IPS-15b (cell line): ENCODE measurements around the gene PDE11A.

ENCODE experiments used
- H3K27me3 ChIP-seq: one replicate; pipeline ENCODE4 v1.6.1; 2013; ENCODE audit warnings: low read length; ENCODE audit not compliant: control insufficient read depth, insufficient read depth
- H3K36me3 ChIP-seq: one replicate; pipeline ENCODE4 v1.6.1; 2013; ENCODE audit warnings: low read length; ENCODE audit not compliant: control insufficient read depth, insufficient read depth
- H3K4me1 ChIP-seq: one replicate; pipeline ENCODE4 v1.6.1; 2013; ENCODE audit warnings: mild to moderate bottlenecking, low read length; ENCODE audit not compliant: control insufficient read depth, insufficient read depth
- H3K4me3 ChIP-seq: one replicate; pipeline ENCODE4 v1.5.1; 2013; ENCODE audit warnings: low read depth, low read length
- H3K9ac ChIP-seq: one replicate; pipeline ENCODE4 v1.6.1; 2013; ENCODE audit warnings: low read depth, mild to moderate bottlenecking, low read length
- H3K9me3 ChIP-seq: one replicate; pipeline ENCODE4 v1.6.1; 2013; ENCODE audit warnings: mild to moderate bottlenecking, low read length; ENCODE audit not compliant: control insufficient read depth, insufficient read depth

Gene PDE11A

GRCh38 chr2:177908824-177909223 lies 163.8 kb downstream of the PDE11A start:
- no peaks in the 10 kb centered on the region for H3K4me1 ChIP-seq
- H3K9me3 ChIP-seq = no peaks in the 10 kb centered on the region
- no peaks in the 10 kb centered on the region for H3K36me3 ChIP-seq
- no peak overlapping the region for H3K4me3 ChIP-seq
- H3K9ac ChIP-seq = no peak overlapping the region
- H3K27me3 ChIP-seq = no peaks in the 10 kb centered on the region

GRCh38 chr2:177908182-177908581 lies 164.4 kb downstream of the PDE11A start:
- Histone ChIP-seq H3K9ac (no peak overlapping the region), H3K27me3 (no peaks in the 10 kb centered on the region), H3K4me1 (no peaks in the 10 kb centered on the region), H3K36me3 (no peaks in the 10 kb centered on the region), H3K9me3 (no peaks in the 10 kb centered on the region), H3K4me3 (no peak overlapping the region)

GRCh38 chr2:177906041-177906718 lies 166.4 kb downstream of the PDE11A start:
- H3K27me3 ChIP-seq = no peaks in the 10 kb centered on the region
- H3K9me3 ChIP-seq = no peaks in the 10 kb centered on the region
- H3K4me3 ChIP-seq = no peak overlapping the region

GRCh38 chr2:177905640-177906039 lies 166.9 kb downstream of the PDE11A start:
- Histone ChIP-seq H3K36me3 (no peaks in the 10 kb centered on the region), H3K4me1 (peaks cover 2% of the 10 kb centered on the region), H3K9me3 (no peaks in the 10 kb centered on the region), H3K27me3 (no peaks in the 10 kb centered on the region), H3K9ac (no peak overlapping the region), H3K4me3 (no peak overlapping the region)

More at GRCh38 chr2:177906041-177906718, 166.4 kb downstream of the PDE11A start:
- peaks cover 2% of the 10 kb centered on the region for H3K4me1 ChIP-seq
- H3K9ac ChIP-seq = no peak overlapping the region
- no peaks in the 10 kb centered on the region for H3K36me3 ChIP-seq

GRCh38 chr2:177902395-177903163 lies 170.0 kb downstream of the PDE11A start:
- no peaks in the 10 kb centered on the region for H3K9me3 ChIP-seq
- no peaks in the 10 kb centered on the region for H3K36me3 ChIP-seq
- no peak overlapping the region for H3K4me3 ChIP-seq
- peaks cover 2% of the 10 kb centered on the region for H3K4me1 ChIP-seq
- H3K9ac ChIP-seq = no peak overlapping the region
- H3K27me3 ChIP-seq = no peaks in the 10 kb centered on the region

- no peak overlapping the region for H3K4me3 ChIP-seq
- no peaks in the 10 kb centered on the region for H3K9me3 ChIP-seq
- H3K4me1 ChIP-seq = peaks cover 2% of the 10 kb centered on the region
- no peaks in the 10 kb centered on the region for H3K36me3 ChIP-seq
- no peaks in the 10 kb centered on the region for H3K27me3 ChIP-seq
- no peak overlapping the region for H3K9ac ChIP-seq
These were observed 172.5 kb downstream of the PDE11A start for GRCh38 chr2:177900082-177900481.

- Histone ChIP-seq H3K4me3 (no peak overlapping the region), H3K9ac (no peak overlapping the region), H3K27me3 (no peaks in the 10 kb centered on the region), H3K36me3 (no peaks in the 10 kb centered on the region), H3K4me1 (no peaks in the 10 kb centered on the region), H3K9me3 (no peaks in the 10 kb centered on the region)
These were observed 175.3 kb downstream of the PDE11A start for GRCh38 chr2:177897278-177897677.

GRCh38 chr2:177896587-177896986 lies 176.0 kb downstream of the PDE11A start:
- Histone ChIP-seq H3K4me3 (no peak overlapping the region), H3K36me3 (no peaks in the 10 kb centered on the region), H3K9me3 (no peaks in the 10 kb centered on the region), H3K4me1 (no peaks in the 10 kb centered on the region), H3K27me3 (no peaks in the 10 kb centered on the region), H3K9ac (no peak overlapping the region)

GRCh38 chr2:177894546-177894945 lies 178.0 kb downstream of the PDE11A start:
- H3K4me1 ChIP-seq = peaks cover 5% of the 10 kb centered on the region

GRCh38 chr2:177893880-177894279 lies 178.7 kb downstream of the PDE11A start:
- Histone ChIP-seq H3K9ac (no peak overlapping the region), H3K36me3 (no peaks in the 10 kb centered on the region)

More at GRCh38 chr2:177894546-177894945, 178.0 kb downstream of the PDE11A start:
- H3K9ac ChIP-seq = no peak overlapping the region
- H3K27me3 ChIP-seq = no peaks in the 10 kb centered on the region
- no peaks in the 10 kb centered on the region for H3K36me3 ChIP-seq
- no peak overlapping the region for H3K4me3 ChIP-seq
- no peaks in the 10 kb centered on the region for H3K9me3 ChIP-seq

GRCh38 chr2:177891533-177891932 lies 181.0 kb downstream of the PDE11A start:
- H3K9me3 ChIP-seq = no peaks in the 10 kb centered on the region
- H3K9ac ChIP-seq = no peak overlapping the region
- H3K36me3 ChIP-seq = no peaks in the 10 kb centered on the region
- no peak overlapping the region for H3K4me3 ChIP-seq
- H3K4me1 ChIP-seq = peaks cover 13% of the 10 kb centered on the region
- no peaks in the 10 kb centered on the region for H3K27me3 ChIP-seq

More at GRCh38 chr2:177893880-177894279, 178.7 kb downstream of the PDE11A start:
- Histone ChIP-seq H3K4me1 (peaks cover 10% of the 10 kb centered on the region), H3K9me3 (no peaks in the 10 kb centered on the region), H3K27me3 (no peaks in the 10 kb centered on the region), H3K4me3 (no peak overlapping the region)
